Mononuclear cell (primary cell): ENCODE measurements around the gene TMEM40. TPM values are rescaled to one million over a fixed set of nuclear protein-coding genes. Genes with fewer than 3 reads are reported as not detected.
"Not testable (repeated sequence)": the region's sequence is repeated elsewhere in the genome, so short reads cannot be mapped to it uniquely, and the experiment has no call there.

Source experiments
- H3K27me3 ChIP-seq: 2 replicates; pipeline ENCODE4 v1.6.0; 2011; ENCODE audit warnings: low read length, control low read depth; ENCODE audit not compliant: insufficient read depth
- H3K4me1 ChIP-seq: 2 replicates; pipeline ENCODE4 v1.5.1; 2011; ENCODE audit warnings: mild to moderate bottlenecking, low read length, control low read depth; ENCODE audit not compliant: insufficient read depth
- H3K4me3 ChIP-seq: 2 replicates; pipeline ENCODE4 v1.5.1; 2011; ENCODE audit warnings: mild to moderate bottlenecking, low read length, moderate library complexity
- H3K9me3 ChIP-seq: 2 replicates; pipeline ENCODE4 v1.5.1; 2011; ENCODE audit warnings: low read depth, mild to moderate bottlenecking, control low read depth, low read length
- total RNA-seq: library from RNA; depleted of rRNA; stranded (reverse); fragments of >200 nt; gene quantifications from one replicate; pipeline ENCODE4 v1.2.3, GENCODE V29; 2012

The TMEM40 gene
- total RNA-seq, 1 donor, result 3.8 TPM

GRCh38 chr3:12724794-12725193 lies 34.3 kb downstream of the TMEM40 start:
- Histone ChIP-seq H3K9me3 (no peaks in the 10 kb centered on the region), H3K4me3 (no peak overlapping the region), H3K4me1 (peaks cover 5% of the 10 kb centered on the region), H3K27me3 (no peaks in the 10 kb centered on the region)

- H3K4me1 ChIP-seq, H3K4me3 ChIP-seq, H3K9me3 ChIP-seq, H3K27me3 ChIP-seq: not testable (repeated sequence)
These were observed 35.7 kb downstream of the TMEM40 start for GRCh38 chr3:12723362-12723761.

- H3K4me3 ChIP-seq, result no peak overlapping the region
- no peaks in the 10 kb centered on the region for H3K27me3 ChIP-seq
- no peaks in the 10 kb centered on the region for H3K9me3 ChIP-seq
- peaks cover 6% of the 10 kb centered on the region for H3K4me1 ChIP-seq
These were observed 36.8 kb downstream of the TMEM40 start for GRCh38 chr3:12722226-12722625.

GRCh38 chr3:12719984-12720898 lies 38.8 kb downstream of the TMEM40 start:
- H3K4me3 ChIP-seq, result no peak overlapping the region
- no peaks in the 10 kb centered on the region for H3K9me3 ChIP-seq
- H3K27me3 ChIP-seq, result no peaks in the 10 kb centered on the region
- peaks cover 12% of the 10 kb centered on the region for H3K4me1 ChIP-seq

GRCh38 chr3:12719541-12719940 lies 39.5 kb downstream of the TMEM40 start:
- Histone ChIP-seq H3K4me3 (no peak overlapping the region), H3K27me3 (no peaks in the 10 kb centered on the region), H3K9me3 (no peaks in the 10 kb centered on the region), H3K4me1 (peaks cover 12% of the 10 kb centered on the region)

GRCh38 chr3:12716605-12717151 lies 42.4 kb downstream of the TMEM40 start:
- H3K9me3 ChIP-seq, result no peaks in the 10 kb centered on the region
- H3K27me3 ChIP-seq, result no peaks in the 10 kb centered on the region
- H3K4me3 ChIP-seq, result no peak overlapping the region
- H3K4me1 ChIP-seq, result peaks cover 12% of the 10 kb centered on the region

- peaks cover 9% of the 10 kb centered on the region for H3K4me1 ChIP-seq
- no peak overlapping the region for H3K4me3 ChIP-seq
- no peaks in the 10 kb centered on the region for H3K9me3 ChIP-seq
- no peaks in the 10 kb centered on the region for H3K27me3 ChIP-seq
These were observed 44.8 kb downstream of the TMEM40 start for GRCh38 chr3:12714278-12714677.

GRCh38 chr3:12710062-12710461 lies 49.0 kb downstream of the TMEM40 start:
- no peaks in the 10 kb centered on the region for H3K9me3 ChIP-seq
- peaks cover 24% of the 10 kb centered on the region for H3K4me1 ChIP-seq
- H3K27me3 ChIP-seq, result no peaks in the 10 kb centered on the region
- no peak overlapping the region for H3K4me3 ChIP-seq

- Histone ChIP-seq H3K4me3 (no peak overlapping the region), H3K27me3 (no peaks in the 10 kb centered on the region), H3K4me1 (peaks cover 24% of the 10 kb centered on the region), H3K9me3 (no peaks in the 10 kb centered on the region)
These were observed 49.7 kb downstream of the TMEM40 start for GRCh38 chr3:12709334-12709733.

- Histone ChIP-seq H3K4me1 (peaks cover 24% of the 10 kb centered on the region), H3K4me3 (no peak overlapping the region), H3K27me3 (no peaks in the 10 kb centered on the region), H3K9me3 (no peaks in the 10 kb centered on the region)
These were observed 50.4 kb downstream of the TMEM40 start for GRCh38 chr3:12708584-12709192.

GRCh38 chr3:12707449-12707848 lies 51.6 kb downstream of the TMEM40 start:
- Histone ChIP-seq H3K4me3 (no peak overlapping the region), H3K4me1 (peaks cover 24% of the 10 kb centered on the region), H3K9me3 (no peaks in the 10 kb centered on the region), H3K27me3 (no peaks in the 10 kb centered on the region)

GRCh38 chr3:12706504-12707253 lies 52.4 kb downstream of the TMEM40 start:
- H3K9me3 ChIP-seq, result no peaks in the 10 kb centered on the region
- H3K4me1 ChIP-seq, result peaks cover 24% of the 10 kb centered on the region
- no peak overlapping the region for H3K4me3 ChIP-seq
- H3K27me3 ChIP-seq, result no peaks in the 10 kb centered on the region

GRCh38 chr3:12705981-12706380 lies 53.1 kb downstream of the TMEM40 start:
- H3K4me3 ChIP-seq, result no peak overlapping the region
- no peaks in the 10 kb centered on the region for H3K27me3 ChIP-seq
- H3K4me1 ChIP-seq, result peaks cover 24% of the 10 kb centered on the region
- H3K9me3 ChIP-seq, result no peaks in the 10 kb centered on the region

GRCh38 chr3:12705374-12705926 lies 53.6 kb downstream of the TMEM40 start:
- Histone ChIP-seq H3K4me1 (peaks cover 24% of the 10 kb centered on the region), H3K27me3 (no peaks in the 10 kb centered on the region), H3K4me3 (no peak overlapping the region), H3K9me3 (no peaks in the 10 kb centered on the region)

GRCh38 chr3:12702501-12702900 lies 56.6 kb downstream of the TMEM40 start:
- no peaks in the 10 kb centered on the region for H3K9me3 ChIP-seq
- peaks cover 11% of the 10 kb centered on the region for H3K4me1 ChIP-seq
- no peak overlapping the region for H3K4me3 ChIP-seq
- H3K27me3 ChIP-seq, result no peaks in the 10 kb centered on the region
